ENCODE data around the gene DAO. TPM values are rescaled to one million over a fixed set of nuclear protein-coding genes. Genes with fewer than 3 reads are reported as not detected.
"Not testable (repeated sequence)": the region's sequence is repeated elsewhere in the genome, so short reads cannot be mapped to it uniquely, and the experiment has no call there.

DAO gene
- total RNA-seq, 1 donor from 2014 or later, result 65.3 TPM

DNA sequence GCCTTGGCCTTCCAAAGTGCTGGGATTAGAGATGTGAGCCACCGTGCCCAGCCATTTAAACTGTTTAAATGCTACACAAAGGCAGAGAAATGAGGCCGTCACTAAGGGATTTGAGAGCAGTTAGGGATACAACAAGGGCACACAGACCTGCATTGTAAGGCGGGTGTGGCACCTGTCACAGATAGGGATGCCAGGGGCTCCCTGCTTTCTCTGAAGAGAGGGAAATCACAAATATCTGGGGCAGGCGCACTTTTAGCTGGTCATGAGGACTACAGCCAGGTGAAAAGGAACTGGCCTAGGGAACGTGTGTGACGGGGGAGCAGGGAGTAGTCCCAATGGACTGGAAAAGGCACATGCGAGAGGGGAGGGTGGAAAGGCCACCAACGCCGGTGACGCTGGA lies 32.2 kb upstream of the DAO start:
- no peak for ATAC-seq
- DNase-seq (ENCODE audit: low spot score), result no peak

DNA sequence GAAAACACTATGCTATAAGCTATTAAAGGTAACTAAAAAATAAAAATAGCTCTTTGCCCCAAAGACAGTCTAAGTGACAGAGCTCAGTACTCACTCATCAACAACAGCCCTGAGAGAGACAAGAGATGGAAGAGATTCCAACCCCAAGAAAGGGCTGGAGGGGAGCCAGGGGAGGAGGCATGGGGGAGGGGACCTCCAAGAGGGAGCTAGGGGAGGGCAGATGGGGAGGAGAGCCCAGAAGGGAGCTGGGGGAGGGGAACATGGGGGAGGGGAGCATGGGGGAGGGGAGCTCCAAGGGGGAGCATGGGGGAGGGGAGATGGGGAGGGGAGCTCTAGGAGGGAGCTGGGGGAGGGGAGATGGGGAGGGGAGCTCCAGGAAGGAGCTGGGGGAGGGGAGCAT lies 30.2 kb upstream of the DAO start:
- no peak for ATAC-seq
- DNase-seq (ENCODE audit: low spot score), result no peak

DNA sequence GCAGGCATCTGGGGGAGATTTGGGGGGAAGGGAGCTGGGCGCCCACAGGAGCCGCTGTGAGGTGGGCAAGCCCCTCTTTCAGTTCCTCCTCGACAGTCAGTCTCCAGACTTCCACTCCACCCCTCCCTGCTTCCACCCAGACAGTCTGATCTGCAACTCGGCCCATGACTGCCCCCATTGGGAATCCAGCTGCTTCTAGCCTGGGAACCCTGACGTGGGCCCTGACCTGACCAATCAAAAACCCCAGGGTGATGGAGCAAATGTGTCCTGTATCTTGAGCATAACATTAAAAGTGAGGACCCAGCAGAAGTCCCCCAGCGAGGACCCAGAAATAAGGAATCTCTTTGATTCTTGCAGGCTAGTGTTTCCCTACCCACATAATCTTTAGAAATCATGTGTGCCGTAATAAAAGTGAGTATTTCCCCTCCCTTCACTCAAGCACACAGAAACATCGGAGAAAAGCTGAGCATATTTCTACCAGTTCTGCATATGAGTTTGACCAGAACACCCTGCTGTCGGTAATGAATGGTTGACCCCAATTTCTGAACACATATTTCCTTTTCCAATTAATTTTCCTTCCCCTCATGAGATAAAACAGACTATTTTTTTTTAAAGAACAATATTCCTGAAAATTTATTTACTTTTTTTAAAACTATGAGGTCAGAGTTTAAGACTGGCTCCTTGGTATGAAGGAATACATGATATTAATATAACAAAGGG lies 28.9 kb upstream of the DAO start:
- DNase-seq (ENCODE audit: low spot score) (no peak), ATAC-seq (peak; percentile 41)

DNA sequence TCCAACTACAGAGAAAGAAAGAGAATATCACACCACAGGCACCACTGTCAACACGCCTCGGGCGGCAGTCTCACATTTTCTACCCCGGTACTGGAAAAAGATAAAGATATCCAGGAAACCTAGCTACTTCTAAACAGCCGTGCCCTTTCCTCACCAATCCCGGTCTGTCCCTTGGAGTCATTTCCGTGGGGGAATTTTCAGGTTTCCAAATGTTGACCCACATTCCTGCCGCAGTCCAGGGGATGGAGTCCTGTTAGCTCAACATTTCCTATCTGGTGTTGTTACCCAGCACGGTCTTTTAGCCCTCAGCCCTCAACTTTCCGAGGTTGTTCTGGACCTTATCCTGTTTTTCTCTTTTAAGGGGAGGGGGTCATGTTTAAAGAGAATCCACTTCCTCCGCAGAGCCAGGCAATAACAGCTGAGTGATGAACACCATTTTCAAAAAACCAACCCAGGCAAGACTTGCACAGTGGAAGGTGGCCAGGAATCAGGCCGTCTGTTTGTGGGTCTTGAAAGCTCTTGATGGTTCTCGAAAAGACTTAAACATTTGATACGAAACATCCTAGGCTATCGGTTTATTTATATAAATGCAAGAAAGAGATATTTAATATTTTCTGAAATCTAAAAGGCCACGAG lies 27.1 kb upstream of the DAO start:
- ATAC-seq (no peak), DNase-seq (ENCODE audit: low spot score) (no peak)

DNA sequence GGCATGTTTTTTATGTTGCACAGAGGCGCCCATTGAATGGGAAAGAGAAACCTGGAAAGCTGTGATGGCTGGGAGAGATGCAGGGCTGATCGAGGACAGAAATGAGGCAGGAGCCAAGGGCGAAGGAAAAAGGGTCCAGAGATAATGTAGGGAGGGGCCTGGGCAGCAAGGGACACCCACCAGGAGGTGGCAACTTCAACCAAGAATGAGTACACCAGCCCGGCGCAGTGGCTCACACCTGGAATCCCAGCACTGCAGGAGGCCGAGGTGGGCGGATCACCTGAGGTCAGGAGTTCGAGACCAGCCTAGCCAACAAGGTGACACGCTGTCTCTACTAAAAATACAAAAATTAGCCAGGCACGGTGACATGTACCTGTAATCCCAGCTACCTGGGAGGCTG lies 26.5 kb upstream of the DAO start:
- no peak for ATAC-seq
- DNase-seq (ENCODE audit: low spot score), result no peak

DNA sequence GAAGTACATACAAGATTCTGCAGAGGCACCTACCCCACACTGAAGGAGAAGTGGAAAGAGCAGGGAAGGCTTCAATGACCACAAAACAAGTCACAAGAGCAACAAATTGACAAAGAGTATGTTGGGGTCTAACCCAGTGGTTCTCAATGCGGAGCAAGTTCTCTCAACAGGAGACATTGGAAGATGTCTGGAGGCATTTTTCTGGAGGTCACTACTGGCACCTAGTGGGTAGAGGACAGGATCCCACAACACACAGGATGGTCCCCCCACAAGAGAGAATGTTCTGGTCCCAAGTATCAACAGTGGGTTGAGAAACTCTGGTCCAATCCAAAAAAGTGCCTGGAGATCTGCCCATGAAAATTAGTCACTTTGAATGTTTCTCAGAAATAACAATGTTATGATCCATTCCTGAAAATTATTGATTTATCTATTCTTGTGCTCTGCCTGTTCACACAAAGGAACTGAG lies 25.9 kb upstream of the DAO start:
- no peak for DNase-seq (ENCODE audit: low spot score)
- ATAC-seq, result no peak

DNA sequence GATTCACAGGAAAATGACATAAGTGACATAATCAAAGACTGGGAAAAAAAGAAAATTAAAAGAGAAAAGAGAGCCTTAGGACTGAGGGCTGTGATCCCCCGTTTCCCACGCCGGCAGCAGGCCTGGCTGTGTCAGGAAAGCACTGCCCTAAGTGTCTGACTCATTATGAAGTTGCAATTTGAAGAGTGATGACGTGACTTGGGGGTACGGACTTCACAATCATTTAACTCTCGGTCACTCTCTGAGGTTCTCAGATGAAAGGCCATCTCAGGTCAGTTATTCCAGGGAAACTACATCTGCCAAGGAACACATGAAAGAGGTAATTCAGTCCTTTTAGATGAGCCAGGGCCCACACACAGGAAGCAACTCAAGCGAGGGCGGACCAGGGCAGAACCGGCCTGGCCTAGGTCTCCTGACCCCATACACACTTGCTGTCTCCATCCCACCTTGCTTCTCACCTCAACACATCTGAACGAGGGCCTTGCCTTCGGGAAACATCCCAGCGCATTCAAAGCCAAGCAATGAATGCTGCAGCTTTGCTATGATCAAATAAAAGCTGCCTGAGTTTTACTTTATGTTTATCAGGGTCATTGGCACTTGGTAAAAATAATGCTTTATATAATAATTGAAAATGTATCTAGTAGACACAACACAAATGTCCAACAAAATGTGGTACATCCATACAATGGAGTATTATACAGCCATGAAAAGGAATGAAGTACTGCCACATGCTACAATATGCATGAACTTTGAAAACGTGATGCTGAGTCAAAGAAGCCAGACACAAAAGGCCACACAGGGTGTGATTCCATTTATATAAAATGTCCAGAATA lies 25.2 kb upstream of the DAO start:
- DNase-seq (ENCODE audit: low spot score) (no peak), ATAC-seq (no peak)

DNA sequence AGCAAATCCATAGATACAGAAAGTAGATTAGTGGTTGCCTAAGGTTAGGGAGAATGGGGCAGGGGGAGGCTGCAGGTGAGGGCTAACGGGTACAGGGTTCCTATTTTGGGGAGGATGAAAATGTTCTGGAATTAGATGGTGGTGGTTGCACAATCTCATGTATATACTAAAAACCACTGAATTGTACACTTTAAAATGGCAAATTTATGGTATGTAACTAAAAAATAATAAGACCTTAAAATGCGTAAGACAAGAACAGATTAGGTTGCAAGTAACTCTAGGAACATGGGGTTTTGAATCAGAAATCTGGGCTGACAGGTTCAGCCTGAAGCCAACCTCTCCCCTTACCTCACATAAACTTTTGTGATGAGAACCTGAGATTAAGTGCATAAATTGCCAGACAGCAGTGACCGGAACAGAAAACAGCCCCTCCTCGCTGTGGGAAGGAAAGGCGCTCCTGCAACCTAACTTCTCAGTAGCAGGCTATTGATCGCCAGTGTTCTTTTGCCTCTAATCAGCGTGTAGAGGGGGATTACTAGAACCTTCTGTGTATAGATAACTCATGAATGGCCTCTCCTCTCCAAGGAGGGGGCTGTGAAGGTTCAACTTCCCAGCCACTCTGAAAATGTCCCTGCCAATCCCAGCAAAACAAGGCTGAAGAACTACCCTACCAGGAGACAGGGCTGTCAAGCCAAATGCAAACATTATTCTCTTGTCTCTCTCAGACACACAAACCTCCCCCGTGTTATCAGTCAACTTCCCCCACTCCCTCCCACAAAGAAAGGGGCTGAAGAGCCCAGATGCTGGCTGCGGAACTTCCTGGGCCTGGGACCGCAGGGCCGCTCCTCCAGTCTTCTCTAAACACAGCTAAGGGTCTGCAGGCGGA lies 24.4 kb upstream of the DAO start:
- DNase-seq (ENCODE audit: low spot score), result no peak
- ATAC-seq, result no peak

DNA sequence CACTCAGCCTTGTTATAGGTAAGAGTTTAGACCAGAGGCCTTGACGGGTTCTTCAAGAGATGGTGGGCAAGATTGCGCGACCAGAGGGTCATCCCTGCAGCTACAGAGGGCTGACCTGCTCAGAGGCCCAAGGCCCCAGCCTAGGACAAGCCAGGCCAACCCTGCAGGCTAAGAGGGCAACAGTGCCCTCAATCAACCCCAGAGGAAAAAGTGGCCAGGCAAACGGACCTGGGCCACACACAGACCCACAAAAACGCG lies 23.8 kb upstream of the DAO start:
- peak; percentile 4 for ATAC-seq
- DNase-seq (ENCODE audit: low spot score), result peak; percentile 58

DNA sequence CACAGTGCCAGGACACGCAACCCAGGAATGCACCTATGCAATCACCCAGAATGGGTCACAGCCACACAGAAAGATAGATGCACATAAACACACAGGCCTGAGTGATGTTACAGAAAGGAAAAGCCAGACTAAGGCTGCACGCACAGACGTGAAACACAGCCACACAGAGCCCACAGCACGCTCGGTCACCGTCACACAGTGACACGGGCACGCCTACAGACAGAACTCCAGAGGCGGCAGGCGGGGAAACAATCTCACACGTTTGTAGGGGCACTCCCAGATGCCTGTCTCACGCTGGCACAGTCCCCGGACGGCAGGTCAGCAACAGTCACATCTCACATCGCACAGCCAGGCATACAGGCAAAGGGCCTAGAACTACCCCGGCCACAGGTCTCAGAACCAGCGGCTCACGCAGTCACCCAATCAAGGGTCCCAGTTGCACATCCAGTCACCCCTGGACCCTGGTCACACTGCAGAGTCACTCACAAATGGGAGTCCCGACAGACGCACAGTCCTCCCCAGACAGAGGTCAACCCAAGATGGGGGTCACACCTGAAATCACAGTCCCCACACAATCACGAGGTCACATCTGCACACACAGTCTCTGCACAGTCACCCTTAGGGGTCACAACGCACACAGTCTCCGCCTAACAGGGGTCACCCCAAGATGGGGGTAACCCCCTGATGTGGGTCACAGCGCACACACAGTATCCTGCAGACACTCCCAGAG lies 23.3 kb upstream of the DAO start:
- ATAC-seq, result peak; percentile 69

DNA sequence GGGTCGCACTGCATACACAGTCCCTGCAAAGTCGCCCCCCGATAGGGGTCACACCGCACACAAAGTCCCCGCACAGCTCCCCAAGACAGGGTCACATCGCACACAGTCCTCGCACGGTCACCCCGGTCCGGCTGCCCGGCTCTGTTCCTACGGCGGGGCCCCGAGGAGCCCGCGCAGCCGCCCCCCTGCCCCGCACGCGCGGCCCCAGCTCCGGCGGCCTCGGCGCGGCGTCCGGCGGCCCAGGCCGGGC lies 22.8 kb upstream of the DAO start:
- no peak for DNase-seq (ENCODE audit: low spot score)
- ATAC-seq, result no peak

More for the DNA sequence above, 23.3 kb upstream of the DAO start:
- DNase-seq (ENCODE audit: low spot score), result peak; percentile 84

DNA sequence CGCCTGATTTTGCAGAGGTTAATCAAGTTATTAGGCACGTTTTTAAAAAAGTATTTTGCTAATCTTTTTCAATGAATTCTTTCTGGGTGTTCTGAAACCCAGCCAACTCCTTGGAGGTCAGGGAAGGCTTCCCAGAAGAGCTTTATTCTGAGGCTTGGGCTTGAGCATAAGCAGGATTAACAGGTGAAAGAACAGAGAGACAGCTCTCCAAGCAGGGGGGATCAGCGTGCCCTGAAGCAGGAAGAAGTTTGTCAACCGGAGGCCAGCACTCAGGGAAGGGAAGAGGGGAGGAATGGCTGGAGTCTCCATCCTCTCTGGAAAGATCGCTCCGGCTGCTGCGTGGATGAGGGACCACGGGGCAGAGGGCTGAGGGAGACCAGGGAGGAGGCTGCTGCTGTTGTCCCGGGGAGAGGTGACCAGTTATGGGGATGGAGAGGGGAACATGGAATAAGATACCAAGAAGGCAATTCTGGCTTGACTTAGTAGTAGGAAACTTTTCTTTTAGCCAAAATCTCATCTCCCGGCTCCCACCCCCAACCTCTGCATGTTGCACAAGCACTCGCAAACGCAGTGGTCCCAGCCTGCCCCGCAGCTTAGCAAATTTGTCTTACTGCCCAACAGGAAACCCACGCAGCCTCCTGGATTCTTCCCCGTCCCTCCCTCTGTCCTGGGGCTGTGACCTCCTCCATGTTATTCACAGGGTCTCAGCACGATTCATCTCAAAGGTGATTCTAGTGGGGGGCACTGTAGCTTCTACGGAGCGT lies 21.4 kb upstream of the DAO start:
- ATAC-seq, result no peak
- no peak for DNase-seq (ENCODE audit: low spot score)

DNA sequence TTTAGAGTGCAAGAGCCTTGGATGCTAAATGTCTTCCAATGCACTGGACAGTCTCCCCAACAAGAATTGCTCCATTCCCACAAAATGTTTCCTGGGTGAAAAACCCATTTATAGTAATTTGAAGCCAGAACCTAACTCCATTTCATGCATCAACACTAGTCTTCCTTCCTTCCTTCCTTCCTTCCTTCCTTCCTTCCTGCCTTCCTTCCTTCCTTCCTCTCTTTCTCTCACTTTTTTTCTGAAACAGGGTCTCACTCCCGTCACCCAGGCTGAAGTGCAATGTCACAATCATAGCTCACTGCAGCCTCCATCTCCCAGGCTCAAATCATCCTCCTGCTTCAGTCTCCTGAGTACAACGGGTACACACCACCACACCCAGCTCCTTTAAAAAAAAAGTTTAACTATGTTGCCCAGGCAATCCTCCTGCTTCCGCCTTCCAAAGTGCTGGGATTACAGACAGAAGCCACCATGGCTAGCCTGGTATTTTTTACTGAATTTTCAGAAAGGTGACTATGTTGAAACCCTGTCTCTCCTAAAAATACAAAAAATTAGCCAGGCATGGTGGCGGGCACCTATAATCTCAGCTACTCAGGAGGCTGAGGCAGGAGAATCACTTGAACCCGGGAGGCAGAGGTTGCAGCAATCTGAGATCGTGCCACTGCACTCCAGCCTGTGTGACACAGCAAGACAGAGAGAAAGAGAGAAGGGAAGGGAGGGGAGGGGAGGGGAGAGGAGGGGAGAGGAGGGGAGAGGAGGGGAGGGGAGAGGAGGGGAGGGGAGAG lies 20.6 kb upstream of the DAO start:
- DNase-seq (ENCODE audit: low spot score), result not testable (repeated sequence)

DNA sequence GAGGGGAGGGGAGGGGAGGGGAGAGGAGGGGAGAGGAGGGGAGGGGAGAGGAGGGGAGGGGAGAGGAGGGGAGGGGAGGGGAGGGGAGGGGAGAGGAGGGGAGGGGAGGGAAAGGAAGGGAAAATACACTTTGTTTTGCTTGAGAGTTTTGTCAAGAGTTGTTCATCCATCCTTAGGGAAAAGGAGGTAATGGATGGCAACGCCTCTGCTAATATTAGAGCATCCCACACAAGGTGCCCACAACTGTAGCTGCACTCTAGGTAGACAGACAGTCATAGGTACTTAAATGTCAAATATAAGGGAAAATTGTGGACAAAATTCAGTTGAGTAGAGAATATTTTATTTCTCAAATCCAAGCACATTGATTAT lies 20.0 kb upstream of the DAO start:
- ATAC-seq (no peak), DNase-seq (ENCODE audit: low spot score) (no peak)

More for the DNA sequence above, 20.6 kb upstream of the DAO start:
- ATAC-seq, result not testable (repeated sequence)

DNA sequence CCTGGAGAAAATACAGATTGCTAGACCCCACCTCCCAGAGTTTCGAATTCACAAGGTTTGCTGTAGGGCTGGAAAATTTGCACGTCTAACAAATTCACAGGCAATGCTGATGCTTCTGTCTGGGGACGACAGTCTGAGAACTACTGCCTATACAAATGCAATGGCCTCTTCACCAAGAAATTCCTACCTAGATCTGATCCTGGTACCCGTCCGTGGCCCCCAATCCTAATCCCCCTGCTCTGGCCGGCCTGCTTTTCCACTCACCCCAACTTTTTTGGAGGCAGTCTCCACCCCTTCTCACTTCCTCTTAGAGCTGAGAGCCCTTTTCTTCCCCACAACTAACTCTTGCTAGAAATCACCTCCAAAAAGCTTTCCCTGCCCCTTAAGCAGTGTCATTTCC lies 19.4 kb upstream of the DAO start:
- ATAC-seq (no peak), DNase-seq (ENCODE audit: low spot score) (no peak)

DNA sequence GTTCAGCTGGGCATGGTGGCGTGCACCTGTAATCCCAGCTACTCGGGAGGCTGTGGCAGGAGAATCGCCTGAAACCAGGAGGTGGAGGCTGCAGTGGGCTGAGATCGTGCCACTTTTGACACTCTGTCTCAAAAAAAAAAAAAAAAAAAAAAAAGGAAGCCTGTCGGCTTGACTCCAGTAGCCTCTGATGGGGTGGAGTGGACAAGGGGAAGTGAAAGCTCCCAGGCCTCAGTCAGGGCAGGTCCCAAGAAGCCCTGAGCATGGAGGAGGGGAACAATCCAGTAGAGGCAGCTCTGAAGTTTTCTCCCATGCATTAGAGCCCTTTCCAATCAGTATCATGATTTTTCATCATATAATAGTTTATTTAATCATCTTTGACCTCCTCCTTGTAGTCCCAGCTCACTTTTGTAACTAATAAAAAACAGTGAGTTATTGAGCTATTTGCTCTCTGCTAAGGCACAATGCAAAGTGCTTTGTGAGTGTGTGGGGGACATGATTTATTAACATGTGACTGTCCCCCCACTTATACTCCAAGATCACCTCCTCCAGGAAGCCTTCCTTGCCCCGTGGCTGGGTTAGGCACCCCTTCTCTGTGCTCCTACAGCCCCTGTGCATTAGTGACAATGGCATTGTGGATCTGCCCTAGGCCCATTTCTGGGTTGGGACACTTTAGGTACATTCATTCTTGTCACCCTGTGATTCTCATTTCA lies 17.9 kb upstream of the DAO start:
- ATAC-seq, result no peak

DNA sequence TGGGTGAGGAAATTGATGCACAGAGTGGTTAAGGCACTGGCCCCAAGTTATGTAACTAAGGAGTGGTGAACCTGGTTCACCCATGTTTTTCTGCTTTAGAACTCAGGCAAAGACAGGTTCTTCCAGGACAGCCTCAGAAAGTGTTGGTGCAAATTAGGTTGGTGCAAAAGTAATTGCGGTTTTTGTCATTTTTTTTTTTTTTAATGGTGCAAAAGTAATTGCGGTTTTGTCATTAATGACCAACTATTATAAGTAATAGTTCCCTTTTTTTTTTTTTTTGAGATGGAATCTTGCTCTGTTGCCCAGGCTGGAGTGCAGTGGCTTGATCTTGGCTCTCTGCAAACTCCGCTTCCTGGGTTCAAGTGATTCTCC lies 17.3 kb upstream of the DAO start:
- ATAC-seq (no peak), DNase-seq (ENCODE audit: low spot score) (no peak)

More for the DNA sequence above, 17.9 kb upstream of the DAO start:
- no peak for DNase-seq (ENCODE audit: low spot score)

DNA sequence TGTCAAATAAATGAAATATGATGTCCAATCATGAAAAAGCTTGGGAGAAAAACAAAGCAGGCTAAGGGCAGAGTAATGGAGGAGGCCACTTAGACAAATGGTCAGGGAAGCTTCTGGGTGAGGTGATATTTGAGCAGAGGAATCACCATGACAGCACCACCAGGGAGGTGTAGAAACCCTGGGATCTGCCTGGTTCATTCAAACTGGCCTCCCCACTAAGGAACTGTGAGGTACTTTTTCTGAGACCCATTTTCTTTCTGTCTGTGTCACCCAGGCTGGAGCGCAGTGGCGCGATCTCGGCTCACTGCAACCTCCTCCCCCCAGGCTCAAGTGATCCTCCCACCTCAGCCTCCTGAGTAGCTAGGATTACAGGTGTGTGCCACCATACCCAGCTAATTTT lies 14.7 kb upstream of the DAO start:
- DNase-seq (ENCODE audit: low spot score) (no peak), ATAC-seq (no peak)

DNA sequence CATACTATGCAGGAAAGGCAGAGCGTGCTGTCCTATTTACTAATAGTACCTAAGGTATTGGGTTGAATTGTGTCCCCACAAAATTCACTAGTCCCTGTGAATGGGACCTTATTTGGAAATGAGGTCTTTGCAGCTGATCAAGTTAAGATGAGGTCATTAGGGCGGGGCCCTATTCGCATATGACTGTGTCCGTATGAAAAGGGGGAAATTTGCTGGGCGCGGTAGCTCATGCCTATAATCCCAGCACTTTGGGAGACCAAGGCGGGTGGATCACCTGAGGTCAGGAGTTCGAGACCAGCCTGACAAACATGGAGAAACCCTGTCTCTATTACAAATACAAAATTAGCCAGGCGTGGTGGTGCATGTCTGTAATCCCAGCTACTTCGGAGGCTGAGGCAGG lies 13.8 kb upstream of the DAO start:
- not testable (repeated sequence) for ATAC-seq

More for the DNA sequence above, 13.8 kb upstream of the DAO start:
- DNase-seq (ENCODE audit: low spot score), result not testable (repeated sequence)
